A549 (cell line): ENCODE results near the gene RBM26. TPM values are rescaled to one million over a fixed set of nuclear protein-coding genes. Genes with fewer than 3 reads are reported as not detected.
A peak's percentile ranks its signal among the peaks of the same experiment; 100 is the strongest.

Experiments
- ATAC-seq, 2 experiments: fragments of 200-7000 bp in 1 of 2; fragments of >200 bp in 1 of 2; cut with Nextera tagmentation in 1 of 2; cut with Tn5 transposase in 1 of 2; 3 replicates each; pipeline versions ENCODE4 v1.8.0 to v1.9.1; 2018 to 2020; ENCODE audit warnings: mild to moderate bottlenecking in 1 of 2, moderate library complexity in 1 of 2
- CTCF ChIA-PET: fragments of 300-600 bp; sonication (Branson Sonifier 250); formaldehyde crosslinking; extraction: SDS; loops from one replicate; lab custom pipeline; 2021; ENCODE audit warnings: antibody characterized with exemption, inconsistent platforms; lab: Yijun Ruan, JAX
- POLR2A ChIA-PET: fragments of 350-600 bp; formaldehyde crosslinking; extraction: SDS; loops from one replicate; lab custom pipeline; 2021; ENCODE audit warnings: antibody characterized with exemption, inconsistent platforms; lab: Yijun Ruan, JAX
- DNase-seq, 2 experiments: peaks; one replicate each; pipeline versions ENCODE4 v3.0.0 to v3.0.0-alpha.2; 2011 to 2016; ENCODE audit warnings: low read depth in 1 of 2, low spot score in 1 of 2
- FAIRE-seq: peaks from 2 replicates; lab custom pipeline; 2011; peaks lifted over from hg19 to GRCh38; lab: Jason Lieb, UNC
- H3K27ac ChIP-seq, 2 experiments: fragments of >200 bp; sonication (Bioruptor Twin); formaldehyde crosslinking; 3 replicates each; pipeline ENCODE4 v1.5.1; 2016 to 2017
- H3K4me1 ChIP-seq: fragments of >200 bp; sonication (Bioruptor Twin); formaldehyde crosslinking; 3 replicates; pipeline ENCODE4 v1.6.1; 2016
- H3K4me2 ChIP-seq: fragments of >200 bp; sonication (Bioruptor Twin); formaldehyde crosslinking; 3 replicates; pipeline ENCODE4 v1.6.1; 2016
- H3K4me3 ChIP-seq: fragments of >200 bp; sonication (Bioruptor Twin); formaldehyde crosslinking; 3 replicates; pipeline ENCODE4 v1.5.1; 2016
- H3K9me3 ChIP-seq: fragments of >200 bp; sonication (Bioruptor Twin); formaldehyde crosslinking; 3 replicates; pipeline ENCODE4 v1.6.1; 2016
- BHLHE40 ChIP-seq: IDR thresholded peaks from 2 replicates; pipeline ENCODE4 v1.6.1; 2012; ENCODE audit warnings: low read depth, low read length, inconsistent platforms
- HDAC2 ChIP-seq: fragments of 200-600 bp; sonication (generic); IDR thresholded peaks from 2 replicates; pipeline ENCODE4 v1.6.1; 2016
- JUN ChIP-seq, 2 experiments: fragments of >200 bp; sonication (Bioruptor Twin); formaldehyde crosslinking; IDR thresholded peaks; 2 replicates in 1 of 2; 3 replicates in 1 of 2; pipeline ENCODE4 v1.6.1; 2016 to 2017
- KDM1A ChIP-seq: fragments of 200-600 bp; sonication (generic); IDR thresholded peaks from 2 replicates; pipeline ENCODE4 v1.6.1; 2016; ENCODE audit warnings: low read depth, mild to moderate bottlenecking
- MYC ChIP-seq: IDR thresholded peaks from 2 replicates; pipeline ENCODE4 v1.6.1; 2012; ENCODE audit warnings: mild to moderate bottlenecking, inconsistent platforms, low read length, improper control_type of control experiment, borderline replicate concordance
- POLR2A ChIP-seq: IDR thresholded peaks from 2 replicates; pipeline ENCODE4 v1.6.1; 2012; ENCODE audit warnings: mild to moderate bottlenecking, low read length
- POLR2AphosphoS2 ChIP-seq: conservative IDR thresholded peaks from 2 replicates; pipeline ENCODE4 v1.6.1; 2012; ENCODE audit warnings: low read length, improper control_type of control experiment, inconsistent platforms
- RARB ChIP-seq: fragments of 250-450 bp; sonication (Bioruptor Pico); IDR thresholded peaks from 2 replicates; pipeline ENCODE4 v1.8.0; 2021; ENCODE audit warnings: mild to moderate bottlenecking, moderate library complexity
- RFX5 ChIP-seq: fragments of 450-650 bp; IDR thresholded peaks from 2 replicates; pipeline ENCODE4 v1.7.1; 2014; ENCODE audit warnings: antibody characterized with exemption, mild to moderate bottlenecking, moderate library complexity
- SREBF2 ChIP-seq: fragments of 450-650 bp; IDR thresholded peaks from 2 replicates; pipeline ENCODE4 v1.6.1; 2014; ENCODE audit warnings: mild to moderate bottlenecking, moderate library complexity
- TP53 ChIP-seq: fragments of 250-450 bp; sonication (Bioruptor Pico); IDR thresholded peaks from 2 replicates; pipeline ENCODE4 v1.5.0; 2021; ENCODE audit warnings: mild to moderate bottlenecking, moderate library complexity
- ZSCAN20 ChIP-seq: fragments of 250-450 bp; sonication (Bioruptor Pico); IDR thresholded peaks from 2 replicates; pipeline ENCODE4 v1.8.0; 2022; ENCODE audit warnings: mild to moderate bottlenecking, moderate library complexity
- WGBS: methylation state at CpG from one replicate; pipeline ENCODE4 v1.1.6; 2017; ENCODE audit errors: missing lambda C conversion rate; 5-methylcytosine and 5-hydroxymethylcytosine counted together
- polyA plus RNA-seq, 4 experiments: library from polyadenylated mRNA; depleted of rRNA in 3 of 4; stranded (reverse); fragments of >200 nt; fragmentation: RNase III in 1 of 4; extraction: RNeasy Plus Mini Kit Qiagen cat#74134 plus additional on column Dnase treatment in 1 of 4; gene quantifications; 2 replicates in 3 of 4; 3 replicates in 1 of 4; pipeline ENCODE4 v1.2.3, GENCODE V29; 2011 to 2017
- TF ChIP-seq, protein P1 (sequence below): fragments of 250-450 bp; sonication (Bioruptor Pico); IDR thresholded peaks from 2 replicates; pipeline ENCODE4 v1.5.0; 2020; ENCODE audit warnings: low read depth, mild to moderate bottlenecking, moderate library complexity

The RBM26 gene
- polyA plus RNA-seq, 2 of the 4 experiments (the other 2 are of a cell fraction), result 29.5 to 29.7 TPM

DNA sequence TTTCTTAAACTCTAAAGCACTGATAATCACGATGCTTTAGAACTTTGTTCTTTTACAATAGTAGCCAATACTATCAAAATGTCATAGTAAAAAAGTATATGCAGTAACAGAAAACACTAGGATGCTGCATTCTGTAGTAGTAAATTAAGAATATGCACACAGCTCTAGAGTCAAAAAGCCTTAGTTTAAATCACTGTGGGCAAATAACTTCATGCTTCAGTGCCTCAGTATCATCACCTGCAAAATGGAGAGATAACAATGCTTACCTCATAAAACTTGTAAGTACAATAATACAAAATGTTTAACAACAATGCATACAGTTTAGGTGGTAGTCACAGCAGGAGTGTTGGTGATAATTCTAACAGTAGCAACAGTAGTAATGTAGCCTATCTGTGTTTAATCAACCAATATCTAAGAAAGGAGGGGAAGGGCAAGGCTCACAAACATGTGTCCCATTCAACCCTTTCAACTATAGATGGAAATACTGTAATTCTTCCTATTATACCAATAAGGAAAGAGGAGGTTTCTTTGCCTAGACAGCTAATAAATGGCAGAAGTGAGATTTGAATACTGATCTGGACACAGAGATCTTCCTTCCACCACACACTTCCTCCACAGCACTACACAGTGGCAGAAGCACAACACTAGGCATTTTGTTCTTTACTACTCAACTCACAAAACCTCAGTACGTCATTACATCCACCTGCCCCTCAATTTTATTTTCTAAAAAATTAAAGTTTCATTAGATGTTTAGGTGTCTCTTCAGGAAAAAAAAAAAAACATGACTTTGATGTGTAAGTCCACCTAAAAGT, 4.6 kb downstream of the RBM26 start:
- TF ChIP-seq ZSCAN20 (CRISPR knock-in tag), result no peak
- ATAC-seq, result no peak
- H3K4me3 ChIP-seq, result no peak overlapping the region
- H3K4me2 ChIP-seq, result peak overlapping the region; percentile 96
- DNase-seq, result no peak
- peak overlapping the region; percentile 47 to 67; a peak in 5 of 6 replicates for H3K27ac ChIP-seq
- 87% methylated on average over 2 of the region's 2 CpGs for WGBS
- ChIA-PET POLR2A (interaction anchor here (0.6 kb wide), 1 partner anchor 80 kb away, joined by 4 read pairs; the partner anchor contains the start of gene NDFIP2), CTCF (no interaction called here)
- no peak for FAIRE-seq
- H3K4me1 ChIP-seq, result peaks cover 32% of the 10 kb centered on the region; the same call in 2 of the 3 replicates
- peaks cover 8% of the 10 kb centered on the region; the same call in 2 of the 3 replicates for H3K9me3 ChIP-seq

DNA sequence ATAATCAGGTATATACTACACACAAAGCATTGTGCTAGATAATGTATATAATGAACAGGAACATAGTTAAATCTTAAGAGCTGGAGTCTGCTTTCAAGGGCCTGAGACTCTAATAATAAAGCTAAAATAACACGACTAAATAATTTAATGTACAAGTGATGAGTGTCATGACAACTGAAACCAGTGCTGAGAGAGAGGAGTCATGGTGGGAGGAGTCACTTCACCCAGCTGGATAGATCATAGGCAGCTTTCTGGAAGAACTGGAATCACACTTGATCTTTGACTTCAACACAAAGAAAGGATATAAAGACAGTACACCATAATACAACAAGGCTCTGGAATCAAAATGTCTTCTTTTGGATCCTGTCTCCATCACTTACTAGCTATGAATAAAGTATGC, 7.1 kb downstream of the RBM26 start:
- no peak for TF ChIP-seq RFX5
- H3K4me2 ChIP-seq, result no peak overlapping the region
- FAIRE-seq (no peak), DNase-seq (no peak), ATAC-seq (no peak)
- WGBS, result 24% methylated on average over 1 of the region's 1 CpG
- CTCF ChIA-PET, result interaction anchor here (1.4 kb wide), 1 partner anchor 8 kb away, joined by 3 read pairs; no protein-coding TSS in a partner anchor
- POLR2A ChIA-PET, result interaction anchor here (0.6 kb wide), 1 partner anchor 25 kb away, joined by 3 read pairs; no protein-coding TSS in a partner anchor
- peaks cover 25% of the 10 kb centered on the region for H3K9me3 ChIP-seq
- H3K27ac ChIP-seq, result no peak overlapping the region
- H3K4me3 ChIP-seq, result no peak overlapping the region
- H3K4me1 ChIP-seq, result peaks cover 30% of the 10 kb centered on the region; the same call in 2 of the 3 replicates

DNA sequence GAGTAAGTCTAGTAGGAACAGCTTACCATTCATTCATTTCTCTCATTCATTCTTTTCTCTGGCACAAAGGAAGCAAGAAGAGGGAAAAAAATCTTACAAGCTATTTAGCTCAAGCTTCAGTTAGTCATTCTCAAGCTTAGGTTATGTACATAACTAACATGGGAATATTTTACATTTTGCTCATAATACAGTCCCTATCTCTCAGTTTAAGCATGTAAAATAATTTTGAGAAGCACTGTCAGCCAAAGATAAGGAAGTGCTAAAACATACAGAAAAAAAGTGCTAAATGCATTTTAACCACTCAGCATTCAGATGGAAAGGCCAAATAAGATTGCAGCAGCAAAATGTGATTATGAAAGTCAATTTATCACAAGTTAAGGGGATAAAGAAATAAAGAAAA, 7.9 kb downstream of the RBM26 start:
- no peak for ATAC-seq
- TF ChIP-seq POLR2AphosphoS2 (no peak), TP53 (no peak), POLR2A (no peak), MYC (no peak), RARB (no peak), KDM1A (no peak), ZSCAN20 (CRISPR knock-in tag) (no peak)
- TF ChIP-seq, protein P1, sequence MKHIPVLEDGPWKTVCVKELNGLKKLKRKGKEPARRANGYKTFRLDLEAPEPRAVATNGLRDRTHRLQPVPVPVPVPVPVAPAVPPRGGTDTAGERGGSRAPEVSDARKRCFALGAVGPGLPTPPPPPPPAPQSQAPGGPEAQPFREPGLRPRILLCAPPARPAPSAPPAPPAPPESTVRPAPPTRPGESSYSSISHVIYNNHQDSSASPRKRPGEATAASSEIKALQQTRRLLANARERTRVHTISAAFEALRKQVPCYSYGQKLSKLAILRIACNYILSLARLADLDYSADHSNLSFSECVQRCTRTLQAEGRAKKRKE (CRISPR knock-in tag), result no peak
- CTCF ChIA-PET, result no interaction called here
- peaks cover 25% of the 10 kb centered on the region for H3K9me3 ChIP-seq
- FAIRE-seq, result no peak
- no peak overlapping the region for H3K4me3 ChIP-seq
- no peak overlapping the region for H3K4me2 ChIP-seq
- no peak overlapping the region for H3K27ac ChIP-seq
- peaks cover 22% of the 10 kb centered on the region; the same call in 2 of the 3 replicates for H3K4me1 ChIP-seq
- no peak for DNase-seq
- POLR2A ChIA-PET, result no interaction called here

DNA sequence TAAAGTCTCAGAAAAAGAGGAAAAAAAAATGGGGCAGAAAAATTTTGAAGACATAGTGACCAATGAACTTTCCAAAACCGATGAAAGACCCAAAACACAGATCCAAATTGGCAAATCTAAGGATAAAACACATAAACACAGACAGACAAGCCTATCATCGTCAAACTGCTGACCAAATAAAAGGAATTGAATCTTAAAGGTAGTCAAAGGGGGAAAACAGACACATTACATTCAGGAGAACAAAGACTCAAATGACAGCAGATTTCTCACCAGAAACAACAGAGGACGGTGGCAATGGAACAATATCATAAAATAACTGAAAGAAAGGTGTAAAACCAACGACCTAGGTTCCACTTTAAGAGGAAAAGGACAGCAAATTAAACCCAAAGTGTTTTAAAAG, 10.2 kb downstream of the RBM26 start:
- H3K4me1 ChIP-seq, result no peaks in the 10 kb centered on the region; the same call in 2 of the 3 replicates
- no peak overlapping the region for H3K4me3 ChIP-seq
- TF ChIP-seq HDAC2, result peak; percentile 45; the same call in 1 of the 2 replicates
- TF ChIP-seq BHLHE40, result no peak
- FAIRE-seq (no peak), ATAC-seq (no peak), DNase-seq (no peak)
- ChIA-PET CTCF (no interaction called here), POLR2A (no interaction called here)
- H3K4me2 ChIP-seq, result no peak overlapping the region
- H3K27ac ChIP-seq, result no peak overlapping the region
- H3K9me3 ChIP-seq, result peaks cover 25% of the 10 kb centered on the region
- WGBS, result 79% methylated on average over 4 of the region's 4 CpGs

DNA sequence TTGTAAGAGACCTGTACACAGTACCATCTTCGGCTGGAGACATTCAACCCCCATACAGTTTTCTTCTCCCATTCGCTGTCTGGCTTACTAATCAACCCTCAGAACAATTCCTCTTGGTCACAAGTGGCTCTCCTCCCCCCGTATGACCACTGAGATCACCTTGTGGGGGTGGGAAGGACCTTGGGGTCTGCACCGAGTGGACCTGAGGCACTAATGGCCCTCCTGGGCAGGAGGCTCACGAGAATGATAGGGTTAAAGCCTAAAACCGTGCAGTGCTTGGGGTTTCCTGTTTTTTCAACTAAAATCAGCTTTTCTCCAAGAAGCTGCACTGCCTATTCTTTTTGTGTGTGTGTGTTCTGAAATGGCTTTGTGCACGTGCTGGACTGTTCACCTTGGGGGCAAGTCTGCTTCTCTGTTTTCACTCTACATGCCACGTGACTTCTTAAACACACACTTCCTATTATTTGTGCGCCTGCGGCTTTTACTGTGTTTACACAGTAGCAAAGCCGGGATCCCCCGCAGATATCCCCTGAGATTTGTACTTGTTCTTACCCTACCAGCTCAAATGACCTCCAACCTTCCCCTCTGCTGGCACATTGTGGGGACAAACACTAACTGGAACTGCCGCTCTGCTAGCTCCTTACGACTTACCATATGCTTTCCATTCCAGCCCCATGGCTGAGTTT, 12.3 kb downstream of the RBM26 start:
- Histone ChIP-seq H3K4me3 (no peak overlapping the region), H3K4me1 (no peaks in the 10 kb centered on the region; the same call in 2 of the 3 replicates), H3K9me3 (peaks cover 25% of the 10 kb centered on the region), H3K4me2 (no peak overlapping the region), H3K27ac (no peak overlapping the region)
- TF ChIP-seq RFX5, result no peak
- TF ChIP-seq SREBF2, result no peak
- TF ChIP-seq JUN (IDR thresholded peaks at IDR 0.05), result no peak
- CTCF ChIA-PET, result no interaction called here
- ATAC-seq (no peak; a peak in 2 of 6 replicates), DNase-seq (no peak), FAIRE-seq (no peak)
- POLR2A ChIA-PET, result no interaction called here
- 82% methylated on average over 14 of the region's 14 CpGs for WGBS
